Measurements from ENCODE around the gene DCTN2. TPM values are rescaled to one million over a fixed set of nuclear protein-coding genes. Genes with fewer than 3 reads are reported as not detected.

Gene DCTN2
- total and polyA plus RNA-seq, 7 donors = 118 to 204 (median 142) TPM

GRCh38 chr12:57524814-57525614 is 22.0 kb downstream of the DCTN2 start:
- H3K4me3 ChIP-seq = no peak overlapping the region
- no peak for DNase-seq
- intact Hi-C loops (cut with DNase I) = loop anchor here (5.0 kb wide), 3 partner anchors 38 to 1408 kb away; partner anchors contain the start of genes ARHGEF25, MARS1, RPL41 and ZC3H10
- peaks cover 0 to 47% (median 43%) of the 10 kb centered on the region in 4 donors for H3K4me1 ChIP-seq
- 55 to 73% methylated on average over 11 of the region's 11 CpGs for WGBS, 2 donors
- no peak for TF ChIP-seq POLR2AphosphoS5 (IDR thresholded peaks at IDR 0.05)
- no peak for TF ChIP-seq EP300 (IDR thresholded peaks at IDR 0.05)
- no peak for TF ChIP-seq CTCF (IDR thresholded peaks at IDR 0.05)
- no peak for TF ChIP-seq POLR2A (IDR thresholded peaks at IDR 0.05)
- H3K9me3 ChIP-seq = no peaks in the 10 kb centered on the region
- H3K27me3 ChIP-seq = no peaks in the 10 kb centered on the region
- peak overlapping the region; percentile 95 to 100 (median 98) for H3K27ac ChIP-seq
- H3K36me3 ChIP-seq = peaks cover 30 to 62% (median 46%) of the 10 kb centered on the region in 4 donors

GRCh38 chr12:57523706-57524614 is 23.0 kb downstream of the DCTN2 start:
- WGBS, 2 donors = 70 to 73% methylated on average over 14 of the region's 14 CpGs
- Histone ChIP-seq H3K36me3 (peaks cover 30 to 52% (median 40%) of the 10 kb centered on the region in 4 donors), H3K4me3 (peak overlapping the region; percentile 79 to 94 (median 82)), H3K9me3 (no peaks in the 10 kb centered on the region), H3K27me3 (no peaks in the 10 kb centered on the region), H3K27ac (peak overlapping the region; percentile 95 to 100 (median 98)), H3K4me1 (peaks cover 0 to 55% (median 48%) of the 10 kb centered on the region in 4 donors)
- no peak for DNase-seq
- intact Hi-C loops (cut with DNase I) = loop anchor here (5.0 kb wide), 3 partner anchors 37 to 1407 kb away; partner anchors contain the start of genes ARHGEF25, MARS1, RPL41 and ZC3H10
- TF ChIP-seq POLR2AphosphoS5 (IDR thresholded peaks at IDR 0.05) = no peak
- no peak for TF ChIP-seq CTCF (IDR thresholded peaks at IDR 0.05)
- TF ChIP-seq POLR2A (IDR thresholded peaks at IDR 0.05) = no peak
- TF ChIP-seq EP300 (IDR thresholded peaks at IDR 0.05) = no peak

GRCh38 chr12:57522887-57523705 is 23.9 kb downstream of the DCTN2 start:
- H3K27me3 ChIP-seq = no peaks in the 10 kb centered on the region
- peaks cover 23 to 43% (median 31%) of the 10 kb centered on the region in 4 donors for H3K36me3 ChIP-seq
- peak; percentile 86 for DNase-seq
- peak overlapping the region; percentile 79 to 94 (median 82) for H3K4me3 ChIP-seq
- intact Hi-C loops (cut with DNase I) = loop anchor here (5.0 kb wide), 3 partner anchors 36 to 1406 kb away; partner anchors contain the start of genes ARHGEF25, MARS1, RPL41 and ZC3H10
- peaks cover 0 to 63% (median 57%) of the 10 kb centered on the region in 4 donors for H3K4me1 ChIP-seq
- H3K9me3 ChIP-seq = no peaks in the 10 kb centered on the region
- no peak for TF ChIP-seq POLR2AphosphoS5 (IDR thresholded peaks at IDR 0.05)
- TF ChIP-seq POLR2A (IDR thresholded peaks at IDR 0.05) = no peak
- TF ChIP-seq EP300 (IDR thresholded peaks at IDR 0.05) = no peak
- no peak for TF ChIP-seq CTCF (IDR thresholded peaks at IDR 0.05)
- H3K27ac ChIP-seq = peak overlapping the region; percentile 95 to 100 (median 98)
- 1 to 2% methylated on average over 38 of the region's 38 CpGs for WGBS, 2 donors
